Measurements from ENCODE around the gene BCAS1. TPM values are rescaled to one million over a fixed set of nuclear protein-coding genes. Genes with fewer than 3 reads are reported as not detected.

The BCAS1 gene
- total and polyA plus RNA-seq, 3 donors from 2014 or later: 2.4 to 8.8 (median 3.3) TPM

DNA sequence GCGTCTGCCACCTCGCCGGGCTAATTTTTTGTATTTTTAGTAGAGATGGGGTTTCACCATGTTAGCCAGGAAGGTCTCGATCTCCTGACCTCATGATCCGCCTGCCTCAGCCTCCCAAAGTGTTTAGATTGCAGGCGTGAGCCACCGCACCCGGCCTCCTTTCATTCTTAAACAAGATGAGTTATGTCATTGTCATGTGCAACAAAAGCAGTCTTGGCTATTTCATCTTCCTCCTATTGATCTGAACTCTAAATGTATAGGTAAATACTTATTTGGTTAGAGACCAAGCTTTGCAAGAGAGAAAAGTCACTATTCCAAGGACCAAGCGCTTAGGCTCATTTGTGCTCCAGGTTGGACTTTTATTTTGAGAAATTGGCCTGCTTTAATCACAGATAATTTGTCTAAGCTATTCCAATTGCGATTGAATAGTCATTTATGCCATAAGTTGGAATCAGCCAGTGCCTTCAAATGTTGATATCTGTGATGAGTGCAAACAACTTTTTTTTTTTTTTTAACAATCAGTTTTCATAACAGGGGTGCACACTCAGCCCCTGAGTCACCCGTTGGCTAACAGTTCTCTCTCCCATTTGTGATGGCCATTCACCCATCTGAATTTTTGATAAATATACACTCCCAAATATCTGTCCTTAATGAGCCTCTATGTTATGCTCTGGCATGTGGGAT is 167.3 kb downstream of the BCAS1 start:
- intact Hi-C loops (cut with DNase I; ENCODE audit: low total_unique reads): no loop called here
- no peak overlapping the region for H3K27ac ChIP-seq
- H3K27me3 ChIP-seq: no peaks in the 10 kb centered on the region
- TF ChIP-seq, protein P1, sequence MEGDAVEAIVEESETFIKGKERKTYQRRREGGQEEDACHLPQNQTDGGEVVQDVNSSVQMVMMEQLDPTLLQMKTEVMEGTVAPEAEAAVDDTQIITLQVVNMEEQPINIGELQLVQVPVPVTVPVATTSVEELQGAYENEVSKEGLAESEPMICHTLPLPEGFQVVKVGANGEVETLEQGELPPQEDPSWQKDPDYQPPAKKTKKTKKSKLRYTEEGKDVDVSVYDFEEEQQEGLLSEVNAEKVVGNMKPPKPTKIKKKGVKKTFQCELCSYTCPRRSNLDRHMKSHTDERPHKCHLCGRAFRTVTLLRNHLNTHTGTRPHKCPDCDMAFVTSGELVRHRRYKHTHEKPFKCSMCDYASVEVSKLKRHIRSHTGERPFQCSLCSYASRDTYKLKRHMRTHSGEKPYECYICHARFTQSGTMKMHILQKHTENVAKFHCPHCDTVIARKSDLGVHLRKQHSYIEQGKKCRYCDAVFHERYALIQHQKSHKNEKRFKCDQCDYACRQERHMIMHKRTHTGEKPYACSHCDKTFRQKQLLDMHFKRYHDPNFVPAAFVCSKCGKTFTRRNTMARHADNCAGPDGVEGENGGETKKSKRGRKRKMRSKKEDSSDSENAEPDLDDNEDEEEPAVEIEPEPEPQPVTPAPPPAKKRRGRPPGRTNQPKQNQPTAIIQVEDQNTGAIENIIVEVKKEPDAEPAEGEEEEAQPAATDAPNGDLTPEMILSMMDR (IDR thresholded peaks at IDR 0.05): no peak
- TF ChIP-seq POLR2A (IDR thresholded peaks at IDR 0.05): no peak
- no peaks in the 10 kb centered on the region for H3K9me3 ChIP-seq
- H3K4me1 ChIP-seq: no peaks in the 10 kb centered on the region
- WGBS, 2 donors: 95 to 97% methylated on average over 11 of the region's 11 CpGs
- no peak overlapping the region for H3K4me3 ChIP-seq
- H3K36me3 ChIP-seq (ENCODE audit: low read depth, missing control alignments): no peaks in the 10 kb centered on the region
- DNase-seq: no peak

GRCh38 chr20:53901497-53902096 is 168.8 kb downstream of the BCAS1 start:
- H3K36me3 ChIP-seq (ENCODE audit: low read depth, missing control alignments): no peaks in the 10 kb centered on the region
- no peak for DNase-seq
- no peak for TF ChIP-seq POLR2A (IDR thresholded peaks at IDR 0.05)
- TF ChIP-seq, protein P1 (IDR thresholded peaks at IDR 0.05): no peak
- H3K27me3 ChIP-seq: no peaks in the 10 kb centered on the region
- no peaks in the 10 kb centered on the region for H3K9me3 ChIP-seq
- intact Hi-C loops (cut with DNase I; ENCODE audit: low total_unique reads): no loop called here
- 64 to 68% methylated on average over 4 of the region's 4 CpGs for WGBS, 2 donors
- H3K4me1 ChIP-seq: no peaks in the 10 kb centered on the region
- H3K4me3 ChIP-seq: no peak overlapping the region
- no peak overlapping the region for H3K27ac ChIP-seq

DNA sequence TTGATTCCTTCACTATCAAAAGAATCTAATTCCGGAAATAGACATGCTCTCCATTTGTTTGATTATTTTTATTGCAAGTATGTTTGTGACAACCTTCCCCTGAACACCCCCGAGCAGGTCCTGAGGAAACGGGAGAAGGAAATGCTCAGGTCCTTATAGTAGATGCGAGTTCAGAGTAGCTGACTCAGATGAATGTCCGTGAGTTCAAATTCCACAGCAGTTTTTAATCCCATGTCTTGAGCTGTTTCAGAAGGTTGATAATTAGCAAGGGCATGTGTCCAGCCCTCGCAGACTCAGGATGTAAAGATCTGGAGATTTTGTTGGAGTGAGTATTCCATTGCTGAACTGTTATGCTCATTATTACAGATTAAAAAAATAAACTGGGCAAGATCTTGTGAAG is 169.3 kb downstream of the BCAS1 start:
- Histone ChIP-seq H3K27ac (no peak overlapping the region), H3K4me3 (no peak overlapping the region), H3K36me3 (ENCODE audit: low read depth, missing control alignments) (no peaks in the 10 kb centered on the region), H3K4me1 (no peaks in the 10 kb centered on the region), H3K9me3 (no peaks in the 10 kb centered on the region), H3K27me3 (no peaks in the 10 kb centered on the region)
- 60 to 73% methylated on average over 6 of the region's 6 CpGs for WGBS, 2 donors
- no peak for TF ChIP-seq POLR2A (IDR thresholded peaks at IDR 0.05)
- TF ChIP-seq, protein P1 (IDR thresholded peaks at IDR 0.05): no peak
- intact Hi-C loops (cut with DNase I; ENCODE audit: low total_unique reads): no loop called here
- no peak for DNase-seq

- Histone ChIP-seq H3K27me3 (no peaks in the 10 kb centered on the region), H3K36me3 (ENCODE audit: low read depth, missing control alignments) (no peaks in the 10 kb centered on the region), H3K27ac (no peak overlapping the region), H3K4me3 (no peak overlapping the region), H3K4me1 (no peaks in the 10 kb centered on the region), H3K9me3 (no peaks in the 10 kb centered on the region)
- no peak for DNase-seq
- WGBS, 2 donors: 57 to 62% methylated on average over 4 of the region's 4 CpGs
- intact Hi-C loops (cut with DNase I; ENCODE audit: low total_unique reads): no loop called here
- TF ChIP-seq, protein P1 (IDR thresholded peaks at IDR 0.05): no peak
- TF ChIP-seq POLR2A (IDR thresholded peaks at IDR 0.05): no peak
Observed at GRCh38 chr20:53900380-53900999, 169.9 kb downstream of the BCAS1 start.
